Stimulated activated CD4-positive, alpha-beta T cell treated with anti-CD3 and anti-CD28 coated beads, Interleukin-1b, Interleukin-23, amount 100 ng/mL, for 48 hours (primary cell): ENCODE measurements around the gene PDE5A.

ENCODE experiments used
- DNase-seq: peaks from one replicate; pipeline ENCODE4 v3.0.0-alpha.2; 2020

Gene PDE5A

DNA sequence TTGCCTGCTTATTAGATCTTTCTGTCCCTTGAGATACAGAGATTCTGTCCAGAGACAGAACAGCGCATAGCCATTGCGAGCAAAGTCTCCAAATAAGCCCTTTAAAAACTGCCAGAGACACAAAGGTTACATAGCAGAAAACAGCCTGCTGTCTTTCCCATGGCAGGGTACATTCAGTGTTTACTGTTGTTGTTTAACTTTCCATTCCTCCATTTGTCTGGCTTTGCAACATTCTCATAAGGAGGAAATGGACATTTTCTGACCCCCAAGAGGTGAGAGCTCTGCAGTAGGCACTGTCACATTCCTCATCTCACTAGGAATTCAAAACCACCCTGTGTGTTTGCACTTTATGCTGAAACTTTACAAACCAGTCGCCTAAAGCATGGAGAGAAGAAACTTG is 48.3 kb downstream of the PDE5A start:
- DNase-seq = no peak

DNA sequence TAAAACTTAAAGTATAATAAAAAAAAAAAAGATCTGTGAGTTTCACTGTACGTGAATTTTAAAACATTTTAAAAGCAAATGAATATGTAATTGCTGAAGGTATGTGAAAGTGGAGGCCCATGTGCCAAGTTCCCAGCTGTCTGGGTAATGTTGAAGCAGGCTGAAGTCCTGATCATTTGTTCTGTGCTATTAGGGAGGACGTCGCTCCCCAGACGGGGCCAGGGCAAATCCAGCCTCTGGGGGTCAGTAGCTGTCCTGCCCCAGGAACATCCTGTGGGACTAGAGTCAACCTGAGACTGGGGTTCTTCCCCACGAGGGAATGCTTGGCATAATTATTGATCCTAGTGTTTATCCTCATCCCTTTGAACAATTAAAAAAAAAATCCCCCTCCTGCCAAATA is 48.8 kb downstream of the PDE5A start:
- DNase-seq = no peak

DNA sequence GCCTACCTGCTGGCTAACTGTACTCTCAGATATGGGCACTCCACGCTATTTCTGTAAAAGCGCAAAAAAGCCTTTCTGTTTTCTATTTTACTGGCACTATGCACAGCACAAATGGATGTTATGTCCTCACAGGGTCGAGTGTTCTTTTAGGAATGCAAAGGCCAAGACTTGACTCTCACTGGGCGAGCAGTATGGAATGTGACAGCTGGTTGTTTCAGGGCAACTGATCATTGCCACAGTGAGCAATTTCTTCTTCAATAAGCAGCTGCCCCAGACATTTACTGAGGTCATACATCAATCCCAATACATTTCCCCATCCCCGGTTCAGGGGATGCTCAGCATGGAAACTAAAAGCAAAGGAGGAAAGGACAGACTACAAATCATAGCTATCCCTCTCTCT is 58.2 kb downstream of the PDE5A start:
- no peak for DNase-seq

DNA sequence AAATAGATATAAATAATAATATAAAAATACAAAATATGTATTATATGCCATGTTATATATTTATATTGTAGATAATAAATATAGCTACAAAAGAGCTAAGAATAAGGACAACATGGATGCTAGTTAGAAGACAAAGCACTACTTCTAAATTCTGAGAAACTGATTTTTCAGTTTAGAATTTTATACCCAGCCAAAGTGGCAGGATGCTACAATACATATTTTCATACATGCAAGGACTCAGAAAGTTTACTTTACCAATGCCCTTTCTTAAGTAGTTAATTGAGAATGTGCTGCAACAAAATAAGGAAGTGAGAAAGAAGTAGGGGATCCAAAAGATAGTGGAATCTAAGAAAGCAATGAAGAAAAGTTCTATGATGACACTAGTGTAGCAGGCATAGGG is 64.5 kb downstream of the PDE5A start:
- DNase-seq = no peak

DNA sequence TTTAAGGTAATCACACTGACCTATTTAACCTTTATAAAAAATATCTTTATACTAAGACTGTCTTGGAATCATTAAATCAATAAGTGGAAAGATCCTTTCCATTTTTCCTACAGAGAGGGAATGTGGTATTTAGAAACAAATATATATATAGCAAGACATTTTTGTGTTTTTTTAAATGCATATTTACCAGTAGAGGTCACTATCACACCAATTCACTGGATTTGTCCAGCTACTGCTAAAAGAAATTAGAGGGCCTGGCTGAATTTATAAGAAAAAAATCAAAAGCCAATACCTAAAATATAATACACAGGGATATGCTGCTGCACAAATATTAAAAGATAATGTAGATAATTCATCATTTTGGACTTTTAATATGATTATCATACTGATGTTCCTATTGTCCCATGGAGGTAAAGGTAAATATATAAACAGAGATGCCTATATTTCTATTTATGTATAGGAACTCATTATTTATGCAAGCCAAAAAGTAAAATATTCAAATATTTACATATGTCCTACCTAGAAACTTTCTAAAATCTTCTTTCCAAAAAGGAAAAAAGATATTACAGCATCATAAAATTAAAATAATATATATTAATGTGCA is 69.5 kb downstream of the PDE5A start:
- DNase-seq = no peak

DNA sequence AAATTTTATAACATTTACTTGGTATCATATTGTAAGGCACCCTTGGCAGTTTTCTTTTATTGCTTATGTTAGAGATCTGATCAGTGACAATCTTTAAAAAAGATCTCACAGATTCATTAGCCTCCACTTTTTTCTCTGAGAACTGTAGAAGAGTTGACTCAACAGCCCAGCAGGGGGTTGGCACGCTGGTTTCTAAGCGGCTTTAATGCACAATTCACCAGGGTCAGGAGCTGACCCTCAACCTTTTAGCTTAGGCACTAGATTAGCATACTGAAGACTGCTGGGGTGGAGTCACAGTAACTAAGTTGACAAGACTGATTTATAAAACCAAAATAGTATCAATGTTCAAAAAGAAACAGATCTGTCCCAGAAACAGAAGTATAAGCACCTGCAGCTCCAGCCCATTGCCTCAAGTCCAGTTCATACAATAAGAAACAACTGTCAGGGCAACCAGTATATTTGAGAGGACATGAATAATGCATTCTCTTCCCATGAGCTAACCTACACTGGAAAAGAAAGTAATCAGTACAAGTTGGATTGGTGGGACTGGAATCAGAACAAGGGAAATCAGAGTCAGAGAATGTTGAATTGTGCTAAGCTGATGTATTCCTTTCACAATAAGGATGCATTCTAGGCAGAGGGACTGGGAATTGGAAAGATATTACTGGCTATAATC is 77.6 kb downstream of the PDE5A start:
- DNase-seq = no peak

DNA sequence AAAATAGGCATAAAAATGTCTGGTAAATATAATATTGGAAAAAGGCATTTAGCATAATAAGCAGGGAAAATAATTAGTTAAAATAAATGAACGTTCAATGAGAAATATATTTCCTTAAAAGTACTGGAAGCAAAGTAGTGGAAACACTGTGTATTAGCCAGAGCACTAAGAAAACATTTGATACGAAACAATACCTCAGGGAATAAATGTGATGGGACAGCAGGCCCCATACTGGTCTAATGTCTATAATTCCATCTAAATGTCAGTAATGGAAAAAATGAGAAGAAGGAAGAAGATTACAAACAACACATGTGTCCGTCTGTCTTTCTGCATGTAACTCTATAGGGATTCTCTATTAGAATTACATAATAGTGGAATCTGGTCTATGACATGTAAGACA is 79.0 kb downstream of the PDE5A start:
- DNase-seq = no peak

DNA sequence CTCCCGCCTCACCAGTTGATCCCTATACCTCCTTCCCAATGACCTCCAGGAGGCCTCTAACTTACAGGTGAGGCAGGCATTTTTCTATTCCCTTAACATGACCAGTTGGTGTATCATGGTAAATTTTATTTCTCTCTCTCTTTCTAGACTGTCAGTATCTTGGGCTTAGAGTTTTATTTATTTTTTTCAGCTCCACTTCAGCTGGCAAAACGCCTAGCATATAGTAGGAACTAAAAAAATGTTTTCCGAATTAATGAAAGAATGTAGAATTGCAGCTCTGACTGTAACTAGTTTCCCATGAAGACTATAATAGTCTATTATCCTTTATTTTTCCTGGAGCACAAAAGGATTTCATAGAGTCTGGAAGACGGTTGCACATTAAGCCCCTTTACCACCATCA is 84.8 kb downstream of the PDE5A start:
- DNase-seq = no peak

DNA sequence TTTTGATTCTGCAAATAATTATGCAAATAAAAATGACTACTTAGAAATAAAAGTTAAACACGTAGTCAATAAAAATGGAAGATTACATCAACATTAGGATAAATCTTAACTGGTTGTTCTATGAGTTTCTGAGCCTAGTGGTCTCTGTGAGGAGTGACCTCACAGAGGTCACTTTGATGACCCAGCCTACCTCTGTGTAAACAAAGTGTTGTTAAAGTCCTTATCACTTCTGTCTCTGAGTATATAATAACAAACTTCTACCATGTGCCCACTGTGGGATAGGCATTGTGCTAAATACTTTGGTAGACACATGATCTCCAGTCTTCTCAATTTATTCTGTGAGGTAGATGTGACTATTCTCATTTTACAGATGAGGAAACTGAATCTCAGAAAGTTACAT is 85.4 kb downstream of the PDE5A start:
- no peak for DNase-seq

DNA sequence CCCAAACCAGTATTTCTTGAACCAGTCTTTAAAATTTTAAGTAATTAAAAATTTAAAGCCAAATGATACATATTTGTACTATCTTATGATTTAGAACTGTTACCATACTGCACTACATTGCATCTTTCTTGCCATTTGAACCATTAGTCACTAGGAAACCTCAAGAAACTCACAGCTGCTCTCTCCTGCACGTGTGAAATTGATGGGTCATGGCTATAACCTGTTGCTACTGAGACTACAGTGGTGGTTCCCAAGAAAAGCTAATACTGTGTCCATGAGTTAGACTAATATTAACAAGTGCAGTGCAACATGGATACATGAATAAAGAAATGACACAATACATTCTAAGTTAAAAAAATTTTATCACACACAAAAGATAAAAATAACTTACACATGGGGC is 88.4 kb downstream of the PDE5A start:
- DNase-seq = no peak

DNA sequence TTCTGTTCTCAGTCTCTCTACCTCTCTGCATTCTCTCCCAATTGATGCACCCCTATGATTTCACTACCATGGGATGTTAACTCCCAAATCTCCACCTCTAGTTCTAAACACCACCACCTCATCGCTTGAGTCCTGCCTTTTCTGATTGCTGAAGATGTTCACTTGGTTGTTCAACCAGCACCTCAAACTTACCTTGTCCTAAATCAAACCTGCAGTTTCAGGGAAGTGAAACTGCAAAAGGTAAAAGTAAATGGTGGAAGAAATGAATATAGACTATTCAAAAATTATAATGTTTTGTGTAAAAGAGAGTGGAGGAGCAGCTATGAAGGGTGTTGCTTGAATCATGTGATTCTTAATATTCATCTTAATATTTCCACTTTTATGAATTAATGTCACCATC is 91.0 kb downstream of the PDE5A start:
- no peak for DNase-seq

DNA sequence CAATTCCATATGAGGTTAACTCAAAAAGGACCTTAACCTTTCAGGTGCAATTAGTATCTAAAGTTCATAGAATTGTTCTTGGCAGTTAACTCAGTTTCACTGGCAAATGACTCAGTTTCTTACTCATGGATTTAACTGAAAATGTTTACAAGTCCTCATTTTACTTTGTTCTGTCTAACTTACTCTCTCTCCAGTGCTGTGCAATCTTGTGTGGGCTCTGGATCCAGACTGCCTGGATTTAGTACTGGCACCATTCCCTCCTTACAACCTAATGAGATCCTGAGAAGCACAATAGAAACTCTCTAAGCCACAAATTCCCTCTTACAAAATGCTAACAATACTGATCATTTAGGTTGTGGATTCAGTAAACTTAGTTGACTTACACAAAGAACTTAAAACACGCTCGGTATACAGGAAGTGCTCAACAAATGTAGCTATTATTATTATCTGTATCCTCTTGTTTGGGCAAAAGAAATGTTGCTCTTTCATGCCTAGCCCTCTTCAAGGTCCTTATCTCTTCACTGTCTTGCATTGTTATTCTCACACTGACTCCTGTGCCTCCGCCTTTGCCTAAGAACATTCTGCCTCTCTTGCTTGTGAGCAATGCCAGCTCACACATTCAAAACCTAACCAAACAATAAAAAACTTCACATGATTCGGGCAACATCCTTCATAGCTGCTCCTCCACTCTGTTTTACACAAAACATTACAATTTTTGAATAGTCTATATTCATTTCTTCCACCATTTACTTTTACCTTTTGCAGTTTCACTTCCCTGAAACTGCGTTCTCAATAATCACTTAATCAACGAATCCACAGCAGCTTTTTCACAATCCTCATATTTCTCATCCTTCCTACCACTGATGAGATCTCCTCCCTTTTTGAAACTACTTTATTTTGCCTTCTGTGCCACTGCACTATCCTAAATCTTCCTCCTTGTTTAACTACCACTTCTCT is 91.8 kb downstream of the PDE5A start:
- no peak for DNase-seq

DNA sequence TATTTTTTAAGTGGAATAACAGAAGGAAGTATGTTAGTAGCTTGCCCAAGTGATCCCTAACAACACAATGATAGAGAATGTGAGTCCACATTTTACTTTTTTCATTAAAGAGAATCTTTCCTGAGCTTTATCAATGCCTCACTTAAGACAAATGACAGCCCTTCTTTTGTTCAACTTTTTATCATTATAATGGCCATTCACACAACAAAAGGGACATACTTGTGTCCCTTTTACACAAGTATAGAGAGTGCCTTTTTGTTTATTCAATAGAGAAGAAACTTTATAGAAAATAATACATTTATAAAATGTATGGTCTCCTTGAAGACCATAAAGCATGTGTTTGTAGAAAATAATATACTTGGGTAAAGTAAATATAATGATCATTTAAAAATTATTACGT is 96.3 kb downstream of the PDE5A start:
- DNase-seq = no peak

DNA sequence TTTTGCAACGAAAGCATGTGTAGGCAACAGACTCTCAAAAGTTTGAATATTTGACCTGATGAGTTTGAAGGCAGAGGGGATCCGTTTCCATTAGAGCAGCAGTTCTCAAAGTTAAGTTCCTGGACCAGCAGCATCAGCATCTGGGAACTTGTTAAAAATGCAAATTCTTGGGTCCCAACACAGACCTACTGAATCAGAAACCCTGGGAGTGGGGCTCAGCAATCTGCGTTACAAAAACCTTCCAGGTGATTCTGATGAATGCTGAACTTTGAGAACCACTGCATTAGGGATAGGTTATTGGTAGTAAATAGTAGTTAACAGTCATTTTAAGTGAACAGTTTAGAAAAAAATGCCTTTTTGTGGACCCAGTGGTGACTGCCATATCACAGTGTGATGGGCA is 98.8 kb downstream of the PDE5A start:
- DNase-seq = no peak

DNA sequence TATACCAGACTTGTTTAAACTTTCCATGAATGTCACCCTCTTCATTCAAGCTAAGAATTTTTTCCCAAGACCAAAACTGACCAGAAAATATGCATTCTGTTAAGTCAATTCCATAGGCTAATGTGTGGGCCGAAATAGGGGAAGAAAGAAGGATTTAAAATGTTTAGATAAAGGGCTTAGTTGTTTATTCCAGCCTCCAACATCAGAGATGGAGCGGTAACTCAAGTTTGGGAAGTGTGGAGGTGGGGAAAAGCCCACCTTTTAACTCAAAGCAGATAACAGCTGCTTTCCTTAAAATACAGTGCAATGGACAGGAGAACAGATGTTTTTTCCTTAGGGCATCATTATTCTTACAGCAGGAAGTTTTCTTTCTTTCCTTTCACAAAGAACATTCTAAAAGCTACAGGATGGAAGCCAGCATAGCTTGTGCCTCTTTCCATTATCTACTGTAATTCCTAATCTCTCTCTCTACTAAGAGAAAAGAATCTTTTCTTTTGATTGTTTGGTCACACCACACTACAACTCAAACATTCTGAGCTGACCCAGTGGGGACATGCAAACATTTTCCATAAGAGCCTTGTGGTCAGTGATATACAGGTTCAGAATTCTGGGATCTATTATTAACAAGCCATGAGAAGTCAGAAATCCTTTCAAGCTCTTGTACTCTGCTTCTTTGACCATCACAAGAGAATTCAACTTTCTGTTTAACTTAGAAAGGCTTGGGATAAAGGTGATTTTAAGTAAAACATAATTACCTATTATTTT is 101.6 kb downstream of the PDE5A start:
- no peak for DNase-seq

DNA sequence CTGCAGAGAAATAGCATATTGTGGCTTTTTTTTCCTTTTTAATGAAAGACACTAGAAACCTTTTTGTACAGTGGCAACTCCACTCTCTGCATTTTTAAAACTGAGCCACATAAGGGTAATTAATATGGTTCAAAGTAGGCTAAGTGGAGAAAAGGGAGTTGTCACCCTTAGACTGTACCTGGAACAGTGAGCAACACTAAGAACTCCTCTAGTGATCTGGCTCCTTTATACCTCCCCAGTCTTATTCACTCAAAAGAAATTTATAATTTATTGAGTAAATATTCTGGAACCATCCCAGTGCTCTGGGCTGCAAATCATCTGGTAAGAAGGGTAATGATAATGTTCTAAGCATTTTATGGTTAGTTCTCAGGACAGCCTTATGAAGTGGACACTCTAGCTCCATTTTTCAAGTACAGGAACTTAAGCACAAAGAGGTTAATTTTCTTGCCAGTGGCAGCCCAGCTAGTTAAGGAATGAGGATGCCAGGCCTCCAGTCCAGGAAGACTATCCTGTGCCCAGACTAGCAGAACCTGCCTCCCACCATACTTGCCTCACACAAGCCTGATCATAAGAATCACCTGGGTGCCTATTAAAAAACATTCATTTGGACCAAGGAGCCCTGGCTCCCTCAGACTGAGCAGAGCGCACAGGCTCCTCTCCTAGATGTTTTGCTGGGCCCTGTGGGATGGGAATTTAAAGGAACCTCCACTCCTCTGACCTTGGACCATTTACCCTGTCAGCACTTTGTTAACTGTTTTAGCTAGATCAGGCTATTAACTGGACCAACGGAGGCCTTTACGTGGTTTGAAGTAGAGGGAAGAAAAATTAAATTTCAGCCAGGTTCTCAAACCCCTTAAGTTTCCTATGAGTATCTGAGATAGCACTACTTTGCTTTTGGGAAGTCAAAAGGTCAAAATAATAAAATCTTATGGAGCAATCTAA is 102.6 kb downstream of the PDE5A start:
- DNase-seq = no peak

DNA sequence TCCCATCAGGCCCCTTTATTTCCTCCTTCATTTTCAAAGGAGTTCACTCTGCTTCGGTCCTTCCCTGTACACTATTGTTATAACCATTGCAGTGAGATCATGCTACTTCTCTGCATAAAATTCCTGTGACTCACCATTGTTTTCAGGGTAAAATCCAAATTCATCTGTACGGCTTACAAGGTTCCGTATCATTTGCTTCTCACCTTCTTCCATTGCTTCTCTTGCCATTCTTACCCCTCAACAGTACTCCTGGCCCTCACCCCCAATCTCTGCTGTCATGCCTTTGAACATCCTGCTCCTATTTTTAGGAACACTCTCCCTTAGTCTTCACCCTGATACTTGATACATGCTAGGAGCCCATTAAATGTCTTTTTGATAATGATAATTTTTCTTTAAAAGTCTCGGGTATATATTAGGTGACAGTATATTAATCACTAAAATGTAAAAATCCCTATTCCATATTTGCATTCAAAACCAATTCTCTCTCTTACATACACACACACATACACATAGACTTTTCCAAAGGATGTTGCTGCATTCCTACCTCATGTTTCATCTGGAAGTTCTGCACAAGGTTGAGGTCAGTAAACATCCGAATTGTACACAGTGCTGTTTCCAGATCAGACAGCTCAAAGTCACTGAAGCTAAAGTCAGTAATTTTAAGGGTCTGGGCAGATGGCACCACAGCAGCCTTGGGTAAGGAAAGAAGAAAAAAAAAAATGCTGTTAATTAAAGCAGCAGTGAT is 103.4 kb downstream of the PDE5A start:
- DNase-seq = no peak

DNA sequence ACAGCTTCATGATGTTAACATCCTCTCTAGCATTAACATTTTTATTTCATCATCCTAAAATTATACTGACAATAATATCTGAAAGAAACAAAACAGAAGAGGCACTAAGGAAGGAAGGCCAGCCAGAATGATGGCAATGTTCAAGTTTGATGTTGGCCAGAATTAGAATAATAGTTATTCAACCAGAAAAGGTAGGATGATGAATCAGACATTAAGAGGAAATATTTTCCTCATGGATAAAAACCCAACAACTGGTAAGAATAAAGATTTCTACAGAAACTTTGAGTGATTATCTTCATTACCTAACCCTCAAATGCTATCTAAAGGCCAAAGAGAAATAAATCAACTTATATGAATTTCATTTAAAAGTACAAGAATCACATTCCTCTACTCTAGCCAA is 105.2 kb downstream of the PDE5A start:
- no peak for DNase-seq

DNA sequence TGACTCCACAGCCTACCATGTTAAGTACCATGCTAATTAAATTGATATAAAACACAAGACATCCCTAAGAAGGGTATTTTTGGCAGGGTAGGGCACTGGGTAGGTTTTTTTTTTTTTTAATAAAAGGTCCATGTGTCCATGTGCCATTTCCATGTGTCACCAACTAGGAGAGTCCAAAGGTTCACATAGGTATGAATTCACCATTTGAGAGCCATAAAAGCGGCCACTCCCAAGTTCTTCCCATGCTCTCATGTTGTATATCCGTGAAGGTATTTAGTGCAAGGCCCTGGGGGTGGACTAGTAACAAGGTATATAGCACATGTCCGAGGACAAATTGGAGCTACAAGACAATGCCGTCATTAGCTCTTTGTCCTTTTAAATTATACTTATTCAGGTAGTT is 107.3 kb downstream of the PDE5A start:
- no peak for DNase-seq

DNA sequence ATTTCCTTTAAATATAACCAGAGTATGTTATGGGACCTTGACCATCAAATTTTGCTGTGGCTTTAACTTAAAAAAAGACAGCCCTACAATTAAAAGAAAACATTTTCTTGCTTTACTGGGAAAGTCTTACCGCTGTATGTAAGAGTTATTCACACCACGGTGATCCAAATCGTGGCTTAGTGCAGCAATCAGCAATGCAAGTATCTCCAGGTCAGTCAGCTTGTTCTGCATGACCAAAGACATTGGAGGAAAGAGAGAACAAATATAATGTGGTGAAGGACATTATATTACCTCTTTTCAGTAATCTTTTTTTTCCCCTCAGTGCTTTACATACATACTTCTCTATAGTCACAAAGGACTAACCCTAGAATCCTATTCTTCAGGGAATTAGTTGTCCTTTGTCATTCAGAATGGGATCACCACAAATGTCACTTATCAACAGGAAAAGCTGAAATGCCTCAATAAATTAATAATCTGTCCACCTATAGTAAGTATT is 109.6 kb downstream of the PDE5A start:
- DNase-seq = no peak

DNA sequence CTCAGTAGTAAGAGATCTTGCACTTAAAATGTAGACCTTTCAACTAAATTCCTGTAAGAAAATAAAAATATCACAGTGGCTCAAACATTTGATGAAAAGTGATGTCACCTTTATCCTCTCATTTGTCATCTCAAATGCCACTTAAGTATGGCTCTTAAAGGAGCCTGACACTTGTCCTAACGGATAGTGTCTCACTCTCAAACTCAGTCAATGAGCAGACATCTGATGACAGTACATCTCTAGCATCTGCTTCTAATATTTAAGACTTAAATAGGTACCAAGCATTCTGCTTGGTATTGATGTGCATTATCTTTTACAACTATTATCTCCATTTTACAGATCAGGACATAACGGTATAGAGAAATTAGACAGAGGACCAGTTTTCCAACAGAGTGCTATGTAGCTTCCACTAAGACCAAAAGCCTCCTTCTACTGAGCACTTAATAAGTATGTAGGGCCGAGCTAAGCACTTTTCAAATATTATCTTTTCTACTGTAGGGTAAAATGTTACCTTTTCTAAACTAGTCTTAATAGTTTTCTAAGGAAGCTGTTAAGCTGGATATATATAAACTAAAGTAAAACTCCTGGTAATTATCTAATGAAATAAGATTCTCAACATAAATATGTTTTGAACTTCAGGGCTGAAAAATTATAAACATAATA is 110.2 kb downstream of the PDE5A start:
- no peak for DNase-seq
